ENCODE measurements around the gene NEK6.

Gene NEK6

DNA sequence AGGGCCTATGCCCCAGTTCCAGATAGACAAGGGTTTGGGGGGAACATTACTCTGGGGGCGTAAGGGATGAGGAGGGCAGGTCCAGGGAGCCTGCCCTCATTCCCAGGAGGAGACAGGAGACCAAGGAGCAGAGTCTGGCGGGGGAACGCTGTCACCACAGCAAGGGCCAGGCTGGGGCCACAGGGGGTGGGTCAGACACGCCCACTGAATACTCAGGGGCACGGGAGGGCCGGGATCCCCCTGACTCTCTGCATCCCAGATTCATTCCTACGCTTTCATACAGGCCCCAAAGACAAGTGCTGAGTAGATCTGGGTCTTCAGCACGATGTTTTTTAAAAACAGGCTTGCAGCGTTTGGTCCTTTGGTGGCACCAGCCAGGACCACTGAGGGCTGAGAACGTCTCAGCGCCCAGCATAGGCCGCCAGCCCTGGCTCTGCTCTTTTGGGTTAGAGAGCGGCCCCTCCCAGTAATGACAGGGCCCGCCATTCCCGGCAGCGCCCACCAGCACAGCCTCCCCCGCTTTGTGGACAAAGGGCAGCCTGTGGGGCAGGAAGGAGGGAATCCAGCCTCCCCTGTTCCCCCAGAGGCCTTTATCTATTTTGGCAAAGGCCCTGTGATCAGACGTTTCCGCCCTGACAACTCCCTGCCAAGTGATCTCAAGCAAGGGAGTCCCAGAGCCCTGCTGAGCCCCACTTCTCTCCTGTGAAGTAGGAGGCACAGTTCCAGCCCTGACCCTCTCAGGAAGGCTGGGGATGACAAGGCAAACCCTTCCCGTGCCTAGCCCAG lies 24.9 kb downstream of the NEK6 start:
- peak; percentile 32 for DNase-seq

DNA sequence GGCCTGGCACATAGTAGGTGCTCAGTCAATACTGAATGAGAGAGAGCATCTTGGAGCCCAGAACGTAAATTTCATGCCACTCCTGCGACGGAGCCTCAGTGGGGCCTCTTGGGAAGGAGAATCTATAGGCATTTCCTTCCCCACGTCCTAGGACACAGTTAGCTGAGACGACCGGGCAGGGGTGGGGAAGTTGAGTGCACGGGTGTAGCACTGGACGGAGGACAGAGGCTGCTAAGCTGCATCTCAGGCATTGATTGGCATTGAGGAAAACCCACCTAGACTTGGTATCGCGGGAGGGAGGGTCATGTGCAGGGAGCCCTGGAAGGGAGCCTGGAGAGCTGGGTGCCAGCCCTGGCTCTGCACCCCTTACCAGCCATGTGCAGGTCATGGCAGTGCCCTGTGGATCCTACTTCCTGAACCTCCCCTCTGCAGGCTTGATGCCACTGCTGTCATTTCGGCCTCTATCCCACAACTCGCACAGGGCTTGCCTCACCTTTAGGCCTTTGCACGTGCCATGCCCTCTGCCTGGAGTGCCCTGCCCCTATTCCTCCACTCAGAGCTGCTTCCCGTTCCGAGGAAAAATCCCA lies 25.6 kb downstream of the NEK6 start:
- DNase-seq, result no peak

GRCh38 chr9:124284237-124284831 lies 26.6 kb downstream of the NEK6 start:
- DNase-seq, result no peak

GRCh38 chr9:124284940-124285441 lies 27.2 kb downstream of the NEK6 start:
- no peak for DNase-seq

GRCh38 chr9:124285490-124285889 lies 27.7 kb downstream of the NEK6 start:
- DNase-seq, result no peak

DNA sequence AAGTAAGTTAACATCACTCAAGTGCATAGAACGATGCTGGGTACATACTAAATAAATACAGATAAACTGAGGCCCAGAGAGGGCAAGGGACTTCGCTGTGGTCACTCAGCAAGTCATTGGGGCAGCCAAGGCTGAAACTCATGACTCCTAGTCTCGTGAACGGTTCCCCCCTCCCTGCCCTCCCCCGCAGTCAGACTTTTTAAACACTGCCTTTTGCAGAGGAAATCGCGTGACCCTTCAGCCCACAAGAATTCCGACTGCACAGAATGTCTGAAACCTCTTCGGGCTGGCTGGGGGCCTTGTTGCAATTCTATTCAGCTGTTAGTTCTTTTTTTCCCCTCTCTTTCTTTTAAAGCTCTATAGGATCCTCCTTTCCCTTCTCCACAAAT lies 28.1 kb downstream of the NEK6 start:
- DNase-seq, result peak; percentile 77

DNA sequence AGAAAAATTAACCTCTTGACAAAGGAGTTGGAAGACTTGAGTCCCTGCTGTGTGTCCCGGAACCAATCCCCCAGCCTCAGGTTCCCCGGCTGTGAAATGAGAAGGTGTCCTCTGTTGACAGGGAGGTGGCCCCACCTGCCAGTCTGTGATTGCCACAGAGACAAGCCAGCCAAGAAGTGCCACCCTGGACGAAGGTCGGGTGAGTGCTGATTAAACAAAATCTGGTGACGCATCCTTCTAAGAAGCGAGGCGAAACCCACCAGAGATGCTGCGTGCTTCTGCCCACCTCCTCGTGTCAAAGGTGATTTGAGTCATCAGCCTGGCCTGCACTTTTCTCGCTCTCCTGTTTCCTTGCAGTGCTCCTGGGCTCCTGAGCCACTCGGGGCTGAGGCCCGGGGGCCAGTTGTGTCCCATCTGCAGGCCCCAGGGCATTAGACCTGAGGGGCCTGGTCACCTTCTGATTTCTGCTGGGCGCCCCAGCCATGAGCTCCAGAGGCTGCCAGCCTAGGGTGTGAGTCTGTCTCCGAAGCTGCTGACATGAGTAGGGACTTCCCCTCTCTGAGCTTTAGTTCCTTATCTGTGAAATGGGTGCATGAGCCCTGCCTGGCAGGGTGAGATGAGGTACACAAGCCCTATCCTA lies 28.7 kb downstream of the NEK6 start:
- peak; percentile 36 for DNase-seq

GRCh38 chr9:124290053-124290591 lies 32.4 kb downstream of the NEK6 start:
- no peak for DNase-seq

DNA sequence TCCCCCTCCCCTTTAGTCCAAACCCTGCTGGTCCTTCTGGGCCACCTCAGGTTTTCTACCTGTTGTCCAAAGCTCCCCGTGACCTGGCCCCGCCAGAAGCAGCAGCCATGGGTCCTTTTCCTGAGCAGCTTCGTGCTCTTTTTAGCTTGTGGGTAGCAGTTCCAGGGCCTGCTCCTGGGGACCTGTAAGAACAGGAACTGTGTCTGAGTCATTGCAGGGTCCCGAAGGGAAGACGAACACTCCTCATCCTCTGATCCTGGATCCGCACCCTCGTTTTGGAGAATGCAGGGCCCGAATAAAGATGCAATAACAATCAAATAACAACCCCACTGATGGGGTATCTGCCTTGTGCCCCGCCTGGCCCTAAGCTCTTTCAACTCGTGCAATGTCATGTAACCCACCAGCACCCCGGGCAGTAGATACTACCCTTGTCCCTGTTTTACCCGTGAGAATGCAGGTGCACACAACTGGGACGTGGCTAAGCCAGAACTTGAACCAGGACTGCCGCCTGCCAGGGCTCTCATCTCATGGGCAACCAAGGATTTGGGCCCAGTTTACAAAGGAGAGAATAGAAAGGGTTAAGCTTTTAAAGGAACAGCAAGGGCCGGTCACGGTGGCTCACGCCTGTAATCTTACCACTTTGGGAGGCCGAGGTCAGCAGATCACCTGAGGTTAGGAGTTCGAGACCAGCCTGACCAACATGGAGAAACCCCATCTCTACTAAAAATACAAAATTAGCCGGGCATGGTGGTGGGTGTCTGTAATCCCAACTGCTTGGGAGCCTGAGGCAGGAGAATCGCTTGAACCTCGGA lies 33.2 kb downstream of the NEK6 start:
- no peak for DNase-seq

DNA sequence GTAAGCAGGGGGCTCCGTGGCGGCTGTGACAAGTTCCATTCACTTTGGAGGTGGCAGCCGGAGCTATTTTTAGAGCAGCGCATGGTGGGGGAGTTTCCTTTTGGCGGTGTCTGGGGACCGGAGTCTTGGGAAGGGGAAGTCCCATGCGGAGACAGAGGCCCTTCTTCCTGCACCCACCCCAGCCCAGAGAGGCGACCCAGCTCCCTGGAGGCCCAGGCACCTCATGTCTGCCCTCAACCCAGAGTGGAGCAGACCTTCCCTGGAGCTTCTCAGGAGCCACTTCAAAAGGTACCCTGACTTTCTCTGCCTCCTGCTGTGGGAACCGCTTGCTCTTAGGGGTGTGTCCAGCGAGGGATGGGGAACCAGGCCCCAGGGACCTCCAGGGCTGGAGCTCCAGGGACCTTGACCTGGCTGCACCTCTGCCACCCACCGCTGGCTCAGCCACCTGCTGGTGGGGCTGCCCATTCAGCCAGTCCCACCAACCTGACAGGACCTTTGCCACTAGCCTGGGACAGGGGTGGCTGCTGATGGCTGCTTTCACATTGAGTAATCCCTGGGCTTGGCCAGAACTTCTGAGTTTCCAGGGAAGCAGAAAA lies 34.1 kb downstream of the NEK6 start:
- peak; percentile 72 for DNase-seq

DNA sequence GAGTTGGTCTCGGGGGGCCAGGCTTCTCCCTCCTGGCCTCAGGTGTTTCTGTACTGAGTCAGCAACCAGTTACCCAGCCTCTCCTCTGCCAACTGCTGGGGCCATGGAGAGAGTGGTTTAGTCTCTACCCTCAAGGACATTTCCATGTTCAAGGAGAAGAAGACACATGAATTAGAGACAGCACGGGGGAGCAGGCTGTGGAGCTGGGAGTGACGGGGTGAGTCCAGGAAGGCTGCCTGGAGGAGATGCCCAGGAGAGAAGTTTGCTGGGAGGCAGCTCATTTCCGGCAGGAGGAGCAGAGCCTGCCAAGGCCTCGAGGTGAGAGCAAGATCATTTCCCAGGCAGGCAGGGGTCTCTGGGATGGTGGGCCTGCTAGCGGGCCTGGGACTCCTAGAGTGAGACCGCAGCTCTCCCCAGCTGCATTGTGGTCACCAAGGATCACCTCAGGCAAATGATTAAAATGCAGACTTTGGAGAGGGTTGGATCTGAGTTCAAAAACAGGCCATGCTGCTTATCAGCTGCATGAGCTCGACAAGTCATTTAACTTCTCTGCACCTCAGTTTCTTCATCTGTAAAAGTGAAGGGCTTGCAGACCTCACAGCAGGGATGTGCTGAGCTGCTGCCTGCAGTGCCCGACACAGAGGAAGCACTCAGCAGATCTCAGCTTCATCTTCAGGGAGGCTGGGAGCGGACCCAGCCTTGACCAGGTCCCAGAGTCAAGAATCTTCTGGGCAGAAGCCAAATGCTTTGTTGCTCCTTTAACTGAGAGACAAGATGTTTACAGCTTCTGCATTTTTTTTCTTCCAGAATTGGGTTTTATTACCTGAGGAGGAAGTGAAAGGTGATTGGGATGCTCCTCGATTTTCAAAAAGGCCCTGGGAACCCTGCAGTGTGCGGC lies 35.2 kb downstream of the NEK6 start:
- DNase-seq, result no peak

DNA sequence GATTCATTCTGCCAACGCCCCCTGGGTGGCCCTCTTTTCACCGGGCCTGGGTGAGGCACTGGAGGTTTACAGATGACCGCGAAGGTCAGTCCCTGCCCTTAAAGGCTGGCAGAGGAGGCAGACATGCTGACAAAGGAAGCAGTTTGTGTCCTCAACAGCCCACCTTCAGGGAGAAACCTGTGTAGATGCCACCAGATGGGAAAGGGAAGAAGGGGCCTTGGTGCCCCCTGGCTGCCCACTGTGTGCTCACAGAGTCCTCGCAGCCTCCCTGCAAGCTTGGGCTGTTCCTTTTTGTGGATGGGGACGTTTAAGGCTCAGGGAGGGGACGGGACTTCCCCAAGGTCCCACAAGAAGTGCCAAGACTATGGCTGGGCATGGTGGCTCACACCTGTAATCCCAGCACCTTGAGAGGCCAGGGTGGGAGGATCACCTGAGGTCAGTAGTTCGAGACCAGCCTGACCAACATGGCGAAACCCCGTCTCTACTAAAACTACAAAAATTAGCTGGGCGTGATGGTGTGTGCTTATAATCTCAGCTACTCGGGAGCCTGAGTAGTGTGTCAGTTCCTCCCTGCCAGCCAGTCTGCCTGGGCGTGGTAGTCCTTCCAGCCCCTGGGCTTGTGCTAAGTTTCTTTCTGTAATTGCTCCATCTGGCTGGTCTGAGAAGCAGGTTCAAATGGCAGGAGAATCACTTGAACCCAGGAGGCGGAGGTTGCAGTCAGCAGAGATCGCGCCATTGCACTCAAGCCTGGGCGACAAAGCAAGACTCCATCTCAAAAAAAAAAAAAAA lies 36.2 kb downstream of the NEK6 start:
- no peak for DNase-seq

DNA sequence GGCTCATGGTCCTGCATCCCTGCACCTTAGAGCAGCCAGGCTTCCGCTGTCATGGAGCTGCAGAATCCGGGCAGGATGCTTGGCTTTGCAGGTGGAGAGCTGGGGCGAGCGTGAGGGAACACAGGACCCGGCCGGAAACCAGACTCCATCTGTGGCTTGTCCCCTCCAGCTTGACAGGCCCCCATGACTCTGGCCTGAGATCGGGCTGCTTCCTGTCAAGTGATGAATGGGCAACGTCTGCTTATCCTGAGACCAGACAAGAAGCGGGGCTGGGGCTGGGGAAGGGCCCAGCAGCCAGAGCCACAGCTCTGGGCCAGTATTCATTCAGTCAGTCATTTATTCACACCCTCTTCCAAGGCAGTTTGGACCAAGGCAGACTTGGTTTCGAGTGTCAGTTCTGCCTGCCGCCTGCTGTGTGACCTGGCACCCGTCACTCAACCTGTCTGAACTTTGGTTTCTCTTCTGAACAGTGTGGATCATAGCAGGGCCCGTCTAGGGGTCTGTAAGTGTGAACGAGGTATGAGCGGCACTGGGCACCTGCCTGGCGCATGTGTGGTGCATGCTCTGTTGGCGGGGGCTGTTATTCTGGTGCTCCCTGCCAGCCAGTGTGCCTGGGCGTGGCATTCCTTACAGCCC lies 37.5 kb downstream of the NEK6 start:
- no peak for DNase-seq

DNA sequence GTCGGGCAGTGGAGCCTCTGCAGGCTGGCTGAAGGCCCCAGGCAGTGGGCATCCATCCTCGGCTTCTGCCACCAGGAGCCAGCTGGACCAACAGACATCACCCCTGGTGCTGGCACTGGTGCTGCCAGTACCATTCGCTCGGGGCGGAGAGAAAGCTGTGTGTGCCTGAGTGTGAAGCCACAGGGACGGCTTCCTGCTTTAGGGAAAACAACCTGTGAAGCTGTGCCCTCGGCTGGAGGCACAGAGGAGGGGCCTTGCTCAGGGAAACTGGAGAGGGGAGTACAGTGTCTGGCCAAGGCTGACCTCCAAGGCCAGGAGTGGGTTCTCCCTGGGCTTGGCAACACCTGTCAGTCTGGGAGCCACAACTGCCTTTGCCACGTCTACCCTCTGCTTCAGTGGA lies 38.3 kb downstream of the NEK6 start:
- DNase-seq, result no peak

- DNase-seq, result no peak
Measured at GRCh38 chr9:124296796-124297550, 39.2 kb downstream of the NEK6 start.

DNA sequence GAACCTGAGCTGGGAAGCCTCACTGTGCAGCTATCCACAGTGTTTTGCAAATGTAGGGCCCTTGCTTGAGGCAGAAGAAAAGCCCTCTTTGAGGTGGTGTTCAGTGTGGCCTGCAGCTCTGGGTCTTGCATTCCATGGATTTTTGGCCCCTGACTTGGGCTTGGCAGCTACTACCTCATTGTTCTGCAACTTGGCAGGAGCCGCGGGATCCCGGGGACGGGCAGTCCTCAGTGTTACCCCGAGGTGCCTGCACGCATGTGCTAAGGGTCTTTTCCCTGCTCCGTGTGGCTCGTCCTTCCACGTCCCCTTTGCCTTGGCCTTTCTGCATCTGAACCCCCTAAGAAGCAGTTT lies 39.8 kb downstream of the NEK6 start:
- DNase-seq, result no peak

GRCh38 chr9:124297915-124298645 lies 40.3 kb downstream of the NEK6 start:
- DNase-seq, result no peak

GRCh38 chr9:124298646-124299235 lies 41.0 kb downstream of the NEK6 start:
- no peak for DNase-seq

Data from GF-D8 (cell line).